SJCRH30 (cell line): ENCODE data around the gene CCDC61. TPM values are rescaled to one million over a fixed set of nuclear protein-coding genes. Genes with fewer than 3 reads are reported as not detected.

Source experiments
- DNase-seq, 2 experiments: peaks; one replicate each; pipeline ENCODE4 v3.0.0-alpha.2; 2015 to 2020
- H3K27ac ChIP-seq: fragments of 250-450 bp; sonication (Bioruptor Pico); 2 replicates; pipeline ENCODE4 v1.5.1; 2020; ENCODE audit warnings: mild to moderate bottlenecking, moderate library complexity
- H3K27me3 ChIP-seq: fragments of 250-450 bp; sonication (Bioruptor Pico); 2 replicates; pipeline ENCODE4 v1.5.1; 2020; ENCODE audit warnings: mild to moderate bottlenecking, moderate library complexity
- H3K36me3 ChIP-seq: fragments of 250-450 bp; sonication (Bioruptor Pico); 2 replicates; pipeline ENCODE4 v1.5.1; 2020; ENCODE audit warnings: mild to moderate bottlenecking, moderate library complexity
- H3K4me1 ChIP-seq: fragments of 250-450 bp; sonication (Bioruptor Pico); 2 replicates; pipeline ENCODE4 v1.5.1; 2020; ENCODE audit warnings: mild to moderate bottlenecking, moderate library complexity
- H3K4me3 ChIP-seq: fragments of 250-450 bp; sonication (Bioruptor Pico); 2 replicates; pipeline ENCODE4 v1.5.1; 2020; ENCODE audit warnings: mild to moderate bottlenecking, moderate library complexity
- H3K9me3 ChIP-seq: fragments of 250-450 bp; sonication (Bioruptor Pico); replicated peaks from 2 replicates; pipeline ENCODE4 v1.5.1; 2020; ENCODE audit warnings: mild to moderate bottlenecking, moderate library complexity
- total RNA-seq: library from RNA; depleted of rRNA; stranded (reverse); fragments of >200 nt; shearing (Covaris generic); gene quantifications from 2 replicates; pipeline ENCODE4 v1.2.3, GENCODE V29; 2014

CCDC61 gene
- total RNA-seq, 1 experiment from 2014 or later, result 4.0 TPM

DNA sequence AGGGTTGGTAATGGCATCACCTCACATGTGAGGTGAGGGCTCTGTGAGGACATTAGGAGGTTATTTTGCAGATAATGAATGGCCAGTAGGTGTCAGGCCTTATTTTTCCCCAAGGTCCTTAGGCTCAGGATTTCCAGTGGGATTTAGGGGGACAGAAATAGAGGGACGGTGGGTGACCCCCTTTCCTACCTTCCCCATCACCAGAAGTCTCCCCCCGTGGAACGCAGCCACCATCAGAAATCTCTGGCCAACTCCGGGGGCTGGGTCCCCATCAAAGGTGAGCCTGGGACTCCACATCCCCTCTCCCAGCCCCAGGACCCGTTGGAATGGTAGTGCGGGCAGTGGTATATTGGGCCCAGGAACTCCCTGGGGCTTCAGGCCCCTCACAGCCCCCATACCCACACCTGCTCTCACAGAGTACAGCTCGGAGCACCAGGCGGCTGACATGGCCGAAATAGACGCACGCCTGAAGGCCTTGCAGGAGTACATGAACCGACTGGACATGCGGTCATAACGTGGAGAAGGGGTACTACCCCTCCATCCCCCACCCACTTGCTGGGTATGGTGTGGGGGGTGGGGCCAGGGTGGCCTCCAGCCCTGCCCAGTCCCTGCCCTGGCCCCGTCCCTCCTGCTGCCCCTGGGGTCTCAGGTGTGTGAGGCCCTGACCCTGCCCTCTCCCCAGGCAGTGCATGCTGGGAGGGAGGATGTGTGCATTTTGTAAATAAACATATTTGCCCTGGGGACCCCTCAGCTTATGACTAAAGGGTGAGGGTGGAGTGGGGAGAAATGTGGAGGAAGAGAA lies 22.8 kb downstream of the CCDC61 start:
- no peaks in the 10 kb centered on the region for H3K36me3 ChIP-seq
- DNase-seq, result no peak
- no peaks in the 10 kb centered on the region for H3K4me1 ChIP-seq
- no peak overlapping the region for H3K27ac ChIP-seq
- no peak overlapping the region for H3K4me3 ChIP-seq
- H3K27me3 ChIP-seq, result no peaks in the 10 kb centered on the region
- no peaks in the 10 kb centered on the region for H3K9me3 ChIP-seq

DNA sequence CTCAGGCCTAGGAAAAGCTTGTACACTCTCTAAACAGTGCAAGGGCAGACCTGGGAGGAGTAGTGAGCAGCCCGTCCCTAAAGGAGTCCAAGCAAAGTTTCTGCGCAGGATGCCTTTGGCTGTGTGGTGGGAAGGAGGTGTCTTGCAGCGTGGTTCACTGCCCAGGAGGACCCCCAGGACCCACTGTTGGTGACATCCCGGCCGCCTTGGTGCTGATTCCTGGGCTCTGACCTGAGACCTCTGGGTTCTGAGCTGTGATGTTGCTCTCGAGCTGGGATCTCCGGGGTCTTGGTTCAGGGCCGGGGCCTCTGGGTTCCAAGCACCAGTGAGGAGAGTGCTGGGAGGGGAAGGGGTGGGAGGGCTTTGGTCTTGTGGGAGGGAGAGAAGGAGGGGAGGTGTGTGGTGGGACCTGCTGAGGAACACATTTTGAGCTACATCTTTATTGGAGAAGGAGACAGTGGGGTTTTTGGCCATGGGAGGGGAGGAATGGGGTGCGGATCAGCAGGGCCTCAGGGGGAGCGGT lies 23.5 kb downstream of the CCDC61 start:
- H3K27ac ChIP-seq, result no peak overlapping the region
- no peak overlapping the region for H3K4me3 ChIP-seq
- H3K36me3 ChIP-seq, result no peaks in the 10 kb centered on the region
- DNase-seq, result no peak
- no peaks in the 10 kb centered on the region for H3K4me1 ChIP-seq
- H3K9me3 ChIP-seq, result no peaks in the 10 kb centered on the region
- H3K27me3 ChIP-seq, result no peaks in the 10 kb centered on the region

DNA sequence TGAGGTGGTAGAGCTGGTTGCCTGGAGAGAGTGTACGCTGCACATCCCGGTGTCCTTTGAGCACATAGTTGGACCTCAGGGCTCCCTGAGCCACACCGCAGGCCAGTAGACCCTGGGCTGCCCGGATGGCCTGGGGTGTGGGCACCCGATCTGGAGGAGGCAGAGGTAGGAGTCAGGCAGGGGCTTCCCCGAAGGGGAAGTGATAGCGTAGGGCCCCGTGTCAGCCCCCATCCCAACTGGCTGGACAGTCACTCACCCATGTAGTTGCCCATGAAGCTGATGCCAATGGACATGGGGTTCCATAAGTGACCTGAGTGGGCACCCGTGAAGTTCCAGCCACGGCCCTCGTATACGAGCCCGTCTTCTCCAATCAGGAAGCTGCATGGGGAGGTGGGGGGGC lies 24.0 kb downstream of the CCDC61 start:
- Histone ChIP-seq H3K27me3 (no peaks in the 10 kb centered on the region), H3K27ac (no peak overlapping the region), H3K4me3 (no peak overlapping the region), H3K36me3 (no peaks in the 10 kb centered on the region), H3K9me3 (no peaks in the 10 kb centered on the region), H3K4me1 (no peaks in the 10 kb centered on the region)
- no peak for DNase-seq

DNA sequence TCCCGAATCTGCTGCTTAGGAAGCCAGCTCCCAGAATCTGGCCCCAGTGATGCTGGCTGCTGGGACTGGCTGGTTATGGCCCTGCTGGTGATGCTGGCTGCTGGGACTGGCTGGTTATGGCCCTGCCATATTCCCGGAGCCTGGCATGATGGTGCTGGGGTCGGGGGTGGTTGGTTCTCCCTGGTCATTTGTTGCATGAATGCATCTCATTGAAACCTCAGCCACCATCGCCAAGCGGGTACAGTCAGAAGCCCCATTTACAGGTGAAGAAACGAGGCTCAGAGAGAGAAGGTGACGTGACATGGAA lies 25.5 kb downstream of the CCDC61 start:
- Histone ChIP-seq H3K36me3 (no peaks in the 10 kb centered on the region), H3K4me3 (no peak overlapping the region), H3K27ac (no peak overlapping the region), H3K9me3 (no peaks in the 10 kb centered on the region), H3K4me1 (no peaks in the 10 kb centered on the region), H3K27me3 (no peaks in the 10 kb centered on the region)
- DNase-seq, result no peak

DNA sequence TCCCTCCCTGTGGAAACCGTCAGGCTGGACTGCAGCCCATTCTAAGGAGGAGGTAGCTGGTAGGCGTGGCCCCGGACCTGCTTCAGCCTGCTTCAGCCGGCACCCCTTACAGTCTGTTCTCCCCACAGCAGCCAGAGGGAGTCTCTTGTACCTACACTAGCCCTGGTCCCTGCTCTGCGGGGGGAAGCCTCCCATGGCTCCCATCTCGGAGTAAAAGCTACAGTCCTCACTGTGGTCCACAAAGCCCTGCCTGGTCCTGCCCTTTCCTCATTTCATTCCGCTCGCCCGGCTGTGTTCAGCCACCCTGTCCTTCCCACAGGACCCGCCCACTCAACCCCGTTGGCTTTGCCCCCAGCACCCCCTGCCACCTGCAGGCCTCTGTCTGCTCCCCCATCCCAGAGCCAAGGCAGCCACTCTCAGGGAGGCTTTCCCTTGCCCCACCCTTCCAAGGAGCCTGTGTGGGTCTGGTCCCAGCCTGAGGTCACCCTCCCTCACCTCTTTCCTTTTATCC lies 26.3 kb downstream of the CCDC61 start:
- H3K36me3 ChIP-seq, result no peaks in the 10 kb centered on the region
- H3K27me3 ChIP-seq, result no peaks in the 10 kb centered on the region
- H3K4me1 ChIP-seq, result no peaks in the 10 kb centered on the region
- no peak overlapping the region for H3K4me3 ChIP-seq
- H3K27ac ChIP-seq, result no peak overlapping the region
- no peaks in the 10 kb centered on the region for H3K9me3 ChIP-seq
- DNase-seq, result no peak

DNA sequence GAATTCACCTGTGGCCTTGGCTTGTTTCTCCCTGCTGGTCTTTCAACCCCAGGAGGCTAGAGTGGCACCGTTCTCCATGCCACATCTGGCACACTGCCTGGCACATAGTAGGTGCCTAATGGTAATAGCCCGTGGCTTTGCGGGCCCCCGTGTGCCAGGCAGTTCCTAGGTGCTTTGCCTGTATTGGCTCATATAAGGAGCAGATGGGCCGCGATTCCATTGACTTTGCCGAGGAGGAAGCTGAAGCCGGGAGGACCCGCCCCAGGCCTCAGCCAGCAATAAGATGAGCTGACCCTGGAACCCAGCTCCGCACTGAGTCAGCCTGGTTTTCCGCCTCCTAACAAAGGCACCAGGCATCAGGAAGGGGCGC lies 26.8 kb downstream of the CCDC61 start:
- Histone ChIP-seq H3K4me3 (no peak overlapping the region), H3K4me1 (no peaks in the 10 kb centered on the region), H3K9me3 (no peaks in the 10 kb centered on the region), H3K36me3 (no peaks in the 10 kb centered on the region), H3K27ac (no peak overlapping the region), H3K27me3 (no peaks in the 10 kb centered on the region)
- no peak for DNase-seq

DNA sequence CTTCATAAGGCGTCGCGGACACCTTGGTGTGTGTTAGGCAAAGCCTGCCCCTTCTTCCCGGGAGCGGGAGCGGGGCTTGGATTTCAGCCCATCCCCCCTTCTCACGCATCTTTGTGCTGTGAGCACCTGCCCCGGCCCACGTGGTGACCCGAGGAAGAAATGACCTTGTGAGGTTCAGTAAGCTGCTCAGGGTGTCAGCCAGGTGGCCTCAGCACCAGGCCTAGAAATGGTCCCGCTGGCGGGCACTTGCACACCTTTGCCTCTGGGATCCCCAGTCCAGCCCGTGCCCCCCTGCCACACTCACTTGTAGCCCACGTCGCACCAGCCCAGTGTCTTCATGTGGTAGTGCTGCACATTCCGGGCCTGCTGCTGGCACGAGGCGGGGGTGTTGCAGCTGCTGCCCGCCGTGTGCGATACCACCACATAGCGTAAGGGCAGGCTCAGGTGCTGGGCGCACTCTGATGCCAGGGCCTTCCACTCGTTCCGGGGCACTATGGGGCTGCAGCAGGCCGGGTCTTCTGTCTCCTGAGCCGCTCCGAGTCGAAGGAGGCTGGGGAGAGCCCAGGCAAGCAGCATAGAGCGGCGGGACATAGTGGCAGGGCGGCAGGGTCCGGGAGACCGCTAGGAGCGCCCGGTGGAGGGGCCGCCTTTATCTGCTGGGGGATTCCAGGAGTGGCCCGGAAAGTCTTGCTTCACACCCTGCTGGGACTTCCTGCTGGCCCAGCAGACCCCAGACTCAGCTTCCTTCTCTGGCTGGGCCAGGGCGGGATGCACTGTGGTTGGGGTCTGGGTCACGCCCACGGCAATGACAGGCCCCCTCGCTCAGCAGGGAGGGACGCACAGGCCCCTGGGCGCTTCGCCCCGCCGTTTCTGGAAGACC lies 27.4 kb downstream of the CCDC61 start, which contains the start of gene PGLYRP1:
PGLYRP1 (minus strand) TSS at position 623 of the 880 bp plus-strand sequence; CDS start at position 591, 32 bp downstream.
- Histone ChIP-seq H3K36me3 (no peaks in the 10 kb centered on the region), H3K4me1 (no peaks in the 10 kb centered on the region), H3K4me3 (no peak within 1 kb of the TSS), H3K27ac (no peak within 1 kb of the TSS), H3K27me3 (no peaks in the 10 kb centered on the region), H3K9me3 (no peaks in the 10 kb centered on the region)
- DNase-seq, result no peak

DNA sequence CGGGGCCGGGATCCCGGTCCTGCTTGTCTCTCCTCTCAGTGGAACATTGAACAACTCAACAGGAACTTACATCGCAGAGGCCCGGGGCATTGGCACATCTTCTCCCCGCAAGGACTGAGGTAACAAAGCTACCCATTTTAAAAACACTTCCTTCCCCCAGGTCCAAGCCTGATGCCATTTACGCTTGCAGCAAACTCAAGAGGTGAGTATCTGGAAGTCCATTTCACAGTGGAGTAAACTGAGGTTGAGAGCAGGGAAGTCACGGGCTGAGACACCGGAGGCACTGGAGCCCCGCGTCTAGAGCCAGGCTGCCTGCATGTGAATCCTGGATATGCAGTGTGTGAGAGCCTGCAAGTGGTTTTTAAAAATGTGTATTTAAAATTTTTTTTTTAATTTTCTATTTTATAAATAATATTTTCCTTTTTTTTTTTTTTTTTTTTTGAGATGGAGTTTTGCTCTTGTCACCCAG lies 28.1 kb downstream of the CCDC61 start:
- Histone ChIP-seq H3K27me3 (no peaks in the 10 kb centered on the region), H3K4me1 (no peaks in the 10 kb centered on the region), H3K4me3 (no peak overlapping the region), H3K9me3 (no peaks in the 10 kb centered on the region), H3K27ac (no peak overlapping the region), H3K36me3 (no peaks in the 10 kb centered on the region)
- DNase-seq, result no peak

DNA sequence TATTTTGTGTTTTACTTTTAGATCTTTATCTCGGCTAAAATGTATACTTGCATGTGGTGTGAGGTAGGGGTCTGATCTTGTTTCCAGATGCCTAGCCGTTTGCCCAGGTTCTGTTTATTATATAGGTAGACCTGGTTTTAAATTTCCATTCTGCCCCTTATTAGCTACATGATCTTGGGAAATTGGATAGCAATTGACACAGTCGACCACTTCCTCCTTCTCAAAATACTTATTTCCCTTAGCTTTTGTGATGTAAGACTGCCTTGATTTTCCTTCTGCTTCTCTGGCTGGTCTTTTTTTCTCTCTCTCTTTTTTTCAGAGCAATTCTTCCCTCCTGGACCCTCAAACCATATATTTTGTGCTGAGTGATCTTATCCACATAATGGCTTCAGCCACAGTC lies 30.6 kb downstream of the CCDC61 start:
- no peak overlapping the region for H3K27ac ChIP-seq
- H3K9me3 ChIP-seq, result no peaks in the 10 kb centered on the region
- H3K4me1 ChIP-seq, result peaks cover 6% of the 10 kb centered on the region
- no peaks in the 10 kb centered on the region for H3K36me3 ChIP-seq
- DNase-seq, result no peak
- H3K4me3 ChIP-seq, result no peak overlapping the region
- no peaks in the 10 kb centered on the region for H3K27me3 ChIP-seq

DNA sequence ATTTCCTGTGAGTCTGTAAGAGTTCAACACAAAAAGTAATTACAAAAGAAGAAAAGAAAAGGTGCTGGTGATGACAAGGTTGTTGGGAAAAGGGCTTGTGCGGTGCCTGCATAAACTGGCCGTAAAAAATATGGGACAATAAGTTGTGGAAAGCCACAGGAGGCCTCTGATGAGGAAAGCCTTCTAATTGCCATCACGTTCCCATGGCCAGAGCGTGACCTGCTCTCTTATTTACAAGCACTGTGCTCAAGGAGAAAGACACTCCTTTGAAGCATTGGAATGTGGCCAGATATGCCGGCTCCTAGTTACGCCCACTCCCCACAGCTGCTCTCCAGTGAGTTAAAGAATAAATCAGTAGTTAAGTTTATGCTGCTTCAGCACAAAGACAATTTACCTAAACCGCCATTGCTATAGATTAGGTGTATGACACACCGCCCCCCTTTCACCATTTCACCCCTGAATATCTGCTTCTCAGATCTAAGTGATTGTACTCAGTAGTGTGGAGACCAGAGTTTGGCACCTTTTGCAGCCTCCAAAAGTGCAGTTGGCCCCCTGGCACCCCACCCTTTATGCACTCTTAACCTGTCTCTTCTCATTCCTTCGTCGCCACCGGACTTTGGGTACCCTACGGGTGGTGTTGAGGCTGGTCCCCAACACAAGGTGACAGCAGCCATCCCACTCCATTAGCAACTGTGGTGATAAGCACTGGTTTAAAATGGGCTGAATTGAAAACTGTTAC lies 35.7 kb downstream of the CCDC61 start:
- Histone ChIP-seq H3K36me3 (no peaks in the 10 kb centered on the region), H3K27me3 (no peaks in the 10 kb centered on the region), H3K27ac (no peak overlapping the region), H3K9me3 (no peaks in the 10 kb centered on the region), H3K4me1 (peaks cover 27% of the 10 kb centered on the region), H3K4me3 (no peak overlapping the region)
- DNase-seq, result peak; percentile 37 to 58

DNA sequence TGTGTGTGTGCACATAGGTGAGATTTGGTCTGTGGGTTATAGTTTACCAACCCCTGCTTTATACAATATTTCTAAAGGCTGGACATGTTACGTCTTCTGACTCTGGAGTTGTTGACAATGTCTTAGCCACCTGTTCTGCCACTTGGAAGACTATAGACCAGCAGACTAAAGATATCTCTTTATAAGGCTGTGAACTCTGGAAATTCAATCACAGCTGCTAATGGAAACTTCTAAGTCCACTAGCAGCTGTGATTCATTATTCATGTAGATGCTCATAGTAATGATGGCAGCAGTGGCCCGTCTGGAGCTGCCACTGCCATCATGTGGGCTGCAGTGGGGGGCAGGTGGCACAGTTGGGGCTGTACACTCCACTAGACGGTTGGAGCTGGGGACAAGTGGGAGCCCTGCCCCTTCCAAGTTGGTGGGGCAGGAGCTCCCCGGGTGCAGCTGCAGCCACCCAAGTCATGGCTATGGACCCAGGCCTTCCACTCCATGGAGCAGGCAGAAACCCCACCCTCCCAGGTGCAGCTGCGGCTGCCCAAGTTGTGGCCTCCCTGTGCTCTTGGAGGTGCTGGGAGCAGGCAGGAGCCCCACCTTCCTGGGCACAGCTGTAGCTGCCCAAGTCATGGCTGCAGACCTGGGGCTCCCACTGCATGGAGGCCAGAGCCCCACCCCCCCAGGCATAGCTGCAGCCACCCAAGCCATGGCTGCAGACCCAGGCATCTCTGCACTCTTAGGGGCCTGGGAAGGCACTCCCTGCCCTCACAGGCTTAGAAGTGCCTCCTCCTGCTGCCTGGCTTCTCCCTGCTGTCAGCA lies 36.7 kb downstream of the CCDC61 start:
- Histone ChIP-seq H3K27me3 (no peaks in the 10 kb centered on the region), H3K4me3 (no peak overlapping the region), H3K27ac (no peak overlapping the region), H3K9me3 (no peaks in the 10 kb centered on the region), H3K36me3 (no peaks in the 10 kb centered on the region), H3K4me1 (peaks cover 37% of the 10 kb centered on the region)
- peak; percentile 44 to 79 for DNase-seq

DNA sequence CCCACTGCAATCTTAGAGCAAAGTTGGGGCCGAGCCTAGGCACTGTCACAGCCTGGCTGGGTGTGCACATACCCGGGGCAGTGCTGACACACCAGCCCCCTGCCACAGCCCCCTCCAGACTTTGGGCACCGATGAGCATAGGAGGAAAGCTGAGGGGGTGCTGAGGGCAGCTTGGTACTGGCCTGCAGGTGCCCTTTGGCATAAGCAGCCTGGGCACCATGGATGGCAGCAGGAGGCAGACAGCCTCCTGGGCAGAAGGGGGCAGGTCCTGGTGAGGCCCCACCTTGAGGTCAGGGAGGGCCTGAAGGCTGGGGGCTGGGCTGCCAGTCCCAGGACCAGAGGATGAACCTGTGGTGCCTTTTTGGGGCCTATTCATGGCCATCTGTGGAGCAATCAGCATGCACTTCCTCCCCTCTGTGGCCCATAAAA lies 37.3 kb downstream of the CCDC61 start:
- Histone ChIP-seq H3K4me1 (peaks cover 43% of the 10 kb centered on the region), H3K27me3 (no peaks in the 10 kb centered on the region), H3K36me3 (no peaks in the 10 kb centered on the region), H3K4me3 (no peak overlapping the region), H3K27ac (no peak overlapping the region), H3K9me3 (no peaks in the 10 kb centered on the region)
- no peak for DNase-seq

DNA sequence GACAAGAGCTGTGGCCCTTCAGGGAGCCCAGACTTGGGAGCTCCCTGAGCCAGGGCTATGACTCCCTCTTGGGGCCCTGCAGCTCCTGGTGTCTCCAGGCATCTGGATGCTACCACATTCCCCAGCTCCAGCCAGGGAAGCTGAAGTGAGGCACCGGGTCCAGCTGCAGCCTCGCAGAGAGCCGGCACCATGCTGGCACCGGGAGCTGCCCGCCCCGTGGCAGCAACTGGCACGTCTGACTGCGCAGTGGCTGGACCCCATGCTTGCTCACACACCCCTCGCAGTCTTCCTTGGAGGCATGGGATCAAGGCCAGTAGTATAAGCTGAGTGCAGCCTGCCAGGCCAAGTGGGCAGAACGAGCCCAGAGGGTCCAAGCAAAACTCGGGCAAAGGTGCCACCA lies 38.1 kb downstream of the CCDC61 start:
- H3K4me1 ChIP-seq, result peaks cover 43% of the 10 kb centered on the region
- H3K27ac ChIP-seq, result no peak overlapping the region
- no peak for DNase-seq
- H3K36me3 ChIP-seq, result no peaks in the 10 kb centered on the region
- no peak overlapping the region for H3K4me3 ChIP-seq
- no peaks in the 10 kb centered on the region for H3K9me3 ChIP-seq
- no peaks in the 10 kb centered on the region for H3K27me3 ChIP-seq

DNA sequence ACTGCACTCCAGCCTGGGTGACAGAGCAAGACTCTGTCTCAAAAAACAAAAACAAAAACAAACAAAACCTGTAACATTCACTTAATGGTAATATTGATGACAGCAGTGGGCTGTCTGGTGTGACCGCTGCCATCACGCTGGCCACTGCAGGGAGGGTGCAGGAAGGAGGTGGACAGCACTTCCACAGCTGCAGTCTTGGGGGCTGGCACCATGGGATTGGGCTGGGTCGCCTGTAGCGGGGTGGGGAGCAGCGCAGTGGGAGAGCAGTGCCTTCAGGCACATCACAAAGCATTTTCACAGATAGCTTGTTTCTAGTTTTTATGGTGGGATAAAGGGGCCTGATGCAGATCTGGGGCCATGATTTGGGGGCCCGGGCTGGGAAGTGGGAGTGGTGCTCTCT lies 40.3 kb downstream of the CCDC61 start:
- DNase-seq, result no peak
- Histone ChIP-seq H3K36me3 (no peaks in the 10 kb centered on the region), H3K27me3 (no peaks in the 10 kb centered on the region), H3K27ac (no peak overlapping the region), H3K4me3 (no peak overlapping the region), H3K9me3 (no peaks in the 10 kb centered on the region), H3K4me1 (peaks cover 40% of the 10 kb centered on the region)
